Smooth muscle cell (in vitro differentiated cells): ENCODE measurements around the gene HOXB4. TPM values are rescaled to one million over a fixed set of nuclear protein-coding genes. Genes with fewer than 3 reads are reported as not detected.
A peak's percentile ranks its signal among the peaks of the same experiment; 100 is the strongest.

ENCODE experiments used
- DNase-seq: peaks from one replicate; lab custom pipeline; 2025; ENCODE audit not compliant: unreplicated experiment; lab: John Stamatoyannopoulos, UW
- H2AFZ ChIP-seq: fragments of 200-600 bp; sonication (generic); 2 replicates; pipeline ENCODE4 v1.6.0; 2016; ENCODE audit warnings: antibody characterized with exemption, low read depth, mild to moderate bottlenecking
- H3F3A ChIP-seq: fragments of 200-600 bp; sonication (generic); 2 replicates; pipeline ENCODE4 v1.6.0; 2017; ENCODE audit warnings: antibody characterized with exemption, low read depth
- H3K27ac ChIP-seq: fragments of 200-600 bp; sonication (generic); 2 replicates; pipeline ENCODE4 v1.5.1; 2016; ENCODE audit warnings: low read depth, mild to moderate bottlenecking
- H3K27me3 ChIP-seq: fragments of 200-600 bp; sonication (generic); 2 replicates; pipeline ENCODE4 v1.6.1; 2016; ENCODE audit warnings: low read depth, mild to moderate bottlenecking
- H3K36me3 ChIP-seq: fragments of 200-600 bp; sonication (generic); 2 replicates; pipeline ENCODE4 v1.5.1; 2016; ENCODE audit warnings: low read depth
- H3K4me1 ChIP-seq: fragments of 200-600 bp; sonication (generic); 2 replicates; pipeline ENCODE4 v1.5.1; 2016; ENCODE audit warnings: low read depth
- H3K4me2 ChIP-seq: fragments of 200-600 bp; sonication (generic); 2 replicates; pipeline ENCODE4 v1.6.0; 2016; ENCODE audit warnings: mild to moderate bottlenecking
- H3K4me3 ChIP-seq: fragments of 200-600 bp; sonication (generic); 2 replicates; pipeline ENCODE4 v1.5.1; 2016; ENCODE audit warnings: mild to moderate bottlenecking
- H3K79me2 ChIP-seq: fragments of 200-600 bp; sonication (generic); 2 replicates; pipeline ENCODE4 v1.6.0; 2016; ENCODE audit warnings: low read depth, mild to moderate bottlenecking
- H3K9ac ChIP-seq: fragments of 200-600 bp; sonication (generic); 2 replicates; pipeline ENCODE4 v1.6.0; 2016; ENCODE audit warnings: low read depth
- H3K9me3 ChIP-seq: fragments of 200-600 bp; sonication (generic); replicated peaks from 2 replicates; pipeline ENCODE4 v1.5.1; 2016; ENCODE audit warnings: low read depth
- H4K20me1 ChIP-seq: fragments of 200-600 bp; sonication (generic); 2 replicates; pipeline ENCODE4 v1.6.0; 2016; ENCODE audit warnings: low read depth
- CTCF ChIP-seq: fragments of 200-600 bp; sonication (generic); IDR thresholded peaks from 2 replicates; pipeline ENCODE4 v1.5.1; 2017; ENCODE audit warnings: borderline replicate concordance, mild to moderate bottlenecking, antibody characterized with exemption; ENCODE audit not compliant: insufficient read depth, poor library complexity, severe bottlenecking
- WGBS: methylation state at CpG from one replicate; pipeline ENCODE4 v1.1.7; 2016; ENCODE audit warnings: low lambda C conversion rate; 5-methylcytosine and 5-hydroxymethylcytosine counted together
- polyA plus RNA-seq: library from polyadenylated mRNA; unstranded; fragments of >200 nt; fragmentation: Nextera tagmentation; extraction: Ambion mirVana; gene quantifications from 2 replicates; pipeline ENCODE4 v1.2.1, GENCODE V29; 2016
- total RNA-seq: library from RNA; depleted of rRNA; stranded (reverse); fragments of >200 nt; gene quantifications from 2 replicates; pipeline ENCODE4 v1.2.3, GENCODE V29; 2014

The HOXB4 gene
- total and polyA plus RNA-seq, 2 experiments from 2014 or later: 0.96 to 2.6 TPM

DNA sequence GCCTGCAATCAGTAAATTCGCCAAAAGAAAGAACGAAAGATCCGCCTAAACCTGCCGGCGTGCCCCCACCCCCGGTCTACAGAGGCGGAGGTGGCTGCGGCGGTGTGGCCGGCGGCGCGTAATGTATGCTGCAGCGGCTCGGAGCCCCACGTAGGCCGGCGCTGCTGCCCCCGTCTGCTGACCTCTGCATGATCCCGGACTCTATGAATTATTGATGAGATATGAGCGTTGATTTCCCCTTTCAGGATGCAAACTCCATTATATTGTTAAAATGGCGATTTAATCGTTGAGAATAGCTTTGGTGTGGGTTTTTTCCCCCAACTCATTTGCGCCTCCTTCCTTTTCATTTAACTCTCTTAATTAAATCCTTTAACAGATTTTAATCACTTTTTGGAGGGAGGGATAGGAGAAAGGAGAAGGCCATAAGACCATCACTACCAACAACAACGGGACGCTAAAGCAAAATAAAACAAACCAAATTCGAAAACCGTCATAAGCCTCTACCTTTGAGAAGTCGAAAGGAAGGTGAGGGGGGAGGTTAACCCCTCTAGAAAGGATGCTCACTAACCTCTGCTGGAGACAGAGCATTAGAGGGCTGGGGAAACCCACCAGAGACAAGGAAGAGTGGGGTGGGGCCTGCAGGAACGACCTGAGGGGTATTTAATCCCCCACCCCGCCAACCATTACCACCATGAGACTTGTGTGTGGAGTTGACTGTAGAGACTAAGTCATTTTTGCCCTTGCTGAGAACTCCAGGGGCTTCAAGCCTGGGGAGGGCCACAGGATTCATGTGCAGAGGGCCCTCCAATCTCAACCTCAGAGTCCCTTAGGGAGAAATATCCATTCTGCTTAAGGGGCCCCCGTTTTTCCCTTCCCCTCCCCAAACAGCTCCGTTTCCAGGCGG lies 8.5 kb upstream of the HOXB4 start:
- H3K4me1 ChIP-seq: no peaks in the 10 kb centered on the region
- no peak overlapping the region for H3K9ac ChIP-seq
- peak overlapping the region; percentile 86 for H3K4me2 ChIP-seq
- H3K27me3 ChIP-seq: peaks cover 77% of the 10 kb centered on the region
- no peak for DNase-seq
- no peak for TF ChIP-seq CTCF
- H3F3A ChIP-seq: no peaks in the 10 kb centered on the region
- no peaks in the 10 kb centered on the region for H3K9me3 ChIP-seq
- peak overlapping the region; percentile 58 for H3K4me3 ChIP-seq
- H4K20me1 ChIP-seq: peaks cover 99% of the 10 kb centered on the region
- peaks cover 70% of the 10 kb centered on the region for H3K79me2 ChIP-seq
- H3K36me3 ChIP-seq: no peaks in the 10 kb centered on the region
- WGBS: 19% methylated on average over 34 of the region's 34 CpGs
- H3K27ac ChIP-seq: peak overlapping the region; percentile 1
- no peak overlapping the region for H2AFZ ChIP-seq

- H3K27me3 ChIP-seq: peaks cover 87% of the 10 kb centered on the region
- no peaks in the 10 kb centered on the region for H3F3A ChIP-seq
- H3K9ac ChIP-seq: no peak overlapping the region
- no peak for TF ChIP-seq CTCF
- WGBS: 52% methylated on average over 2 of the region's 2 CpGs
- H3K9me3 ChIP-seq: no peaks in the 10 kb centered on the region
- no peak for DNase-seq
- peak overlapping the region; percentile 86 for H3K4me2 ChIP-seq
- H3K36me3 ChIP-seq: no peaks in the 10 kb centered on the region
- peaks cover 69% of the 10 kb centered on the region for H3K79me2 ChIP-seq
- H3K4me3 ChIP-seq: no peak overlapping the region
- H4K20me1 ChIP-seq: peaks cover 99% of the 10 kb centered on the region
- no peak overlapping the region for H2AFZ ChIP-seq
- no peak overlapping the region for H3K27ac ChIP-seq
- H3K4me1 ChIP-seq: no peaks in the 10 kb centered on the region
Observed at GRCh38 chr17:48584223-48584741, 6.1 kb upstream of the HOXB4 start.

DNA sequence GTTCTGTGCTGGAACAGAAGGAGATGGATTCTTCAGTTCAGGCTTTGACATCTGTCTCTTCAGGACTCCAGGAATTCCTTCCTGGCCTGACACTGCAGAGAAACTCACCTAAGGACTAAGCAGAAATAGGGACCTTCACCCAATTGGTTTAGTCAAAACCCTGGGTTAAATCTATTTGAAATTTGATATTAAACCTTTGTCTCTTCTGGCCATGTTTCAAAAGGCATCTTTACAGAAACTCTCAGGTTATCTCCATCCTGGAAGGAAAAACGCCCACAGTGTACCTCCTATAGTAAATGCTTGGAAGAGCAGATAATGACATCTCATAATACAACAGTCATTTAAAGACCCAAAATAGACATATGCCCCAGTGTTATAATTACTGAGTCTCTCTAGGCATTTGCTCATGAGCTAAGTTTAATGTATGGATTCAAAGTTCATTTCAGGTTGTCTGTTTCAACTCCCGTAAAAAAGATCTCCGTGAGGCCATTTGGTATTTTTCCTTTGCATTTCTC lies 5.6 kb upstream of the HOXB4 start:
- Histone ChIP-seq H3K36me3 (no peaks in the 10 kb centered on the region), H3K4me3 (no peak overlapping the region), H3K4me2 (no peak overlapping the region), H3F3A (no peaks in the 10 kb centered on the region), H4K20me1 (peaks cover 99% of the 10 kb centered on the region), H3K9me3 (no peaks in the 10 kb centered on the region), H3K9ac (no peak overlapping the region), H3K79me2 (peaks cover 64% of the 10 kb centered on the region), H3K4me1 (no peaks in the 10 kb centered on the region), H3K27ac (no peak overlapping the region), H3K27me3 (peaks cover 87% of the 10 kb centered on the region), H2AFZ (no peak overlapping the region)
- WGBS: 79% methylated on average over 3 of the region's 3 CpGs
- no peak for DNase-seq
- TF ChIP-seq CTCF: no peak

GRCh38 chr17:48582750-48583069 lies 4.6 kb upstream of the HOXB4 start:
- Histone ChIP-seq H3K9ac (no peak overlapping the region), H2AFZ (no peak overlapping the region), H3K4me1 (no peaks in the 10 kb centered on the region), H3K9me3 (no peaks in the 10 kb centered on the region), H3K27ac (no peak overlapping the region), H3K27me3 (peaks cover 82% of the 10 kb centered on the region), H3K4me3 (no peak overlapping the region), H3K36me3 (no peaks in the 10 kb centered on the region), H3F3A (no peaks in the 10 kb centered on the region), H3K4me2 (peak overlapping the region; percentile 87), H3K79me2 (peaks cover 69% of the 10 kb centered on the region), H4K20me1 (peaks cover 96% of the 10 kb centered on the region)
- no peak for DNase-seq
- no peak for TF ChIP-seq CTCF
- 49% methylated on average over 7 of the region's 7 CpGs for WGBS
